IMR-90 (cell line): ENCODE measurements around the gene COMMD1. TPM values are rescaled to one million over a fixed set of nuclear protein-coding genes. Genes with fewer than 3 reads are reported as not detected.

Source experiments
- ATAC-seq: fragments of 200-7000 bp; cut with Tn5 transposase; 2 replicates; pipeline ENCODE4 v1.9.1; 2020; ENCODE audit warnings: low read depth, mild to moderate bottlenecking, moderate library complexity
- BruUV-seq: library from RNA; stranded (reverse); fragments of 400-500 nt; replicated peaks from 2 replicates; lab custom pipeline; 2021; lab: Mats Ljungman, UMichigan
- CTCF ChIA-PET: fragments of 300-600 bp; formaldehyde crosslinking; extraction: SDS; loops from one replicate; lab custom pipeline; 2021; ENCODE audit warnings: antibody characterized with exemption; lab: Yijun Ruan, JAX
- POLR2A ChIA-PET: fragments of 300-600 bp; sonication (Branson Sonifier 250); formaldehyde crosslinking; loops from one replicate; lab custom pipeline; 2022; ENCODE audit warnings: antibody characterized with exemption; ENCODE audit not compliant: unreplicated experiment; lab: Charles Lee
- DNase-seq: peaks from one replicate; pipeline ENCODE4 v3.0.0; 2013
- H2AFZ ChIP-seq: replicated peaks from 2 replicates; pipeline ENCODE3; 2013; ENCODE audit warnings: low read length, mild to moderate bottlenecking; ENCODE audit not compliant: poor library complexity
- H2AK5ac ChIP-seq: 2 replicates; pipeline ENCODE4 v1.6.1; 2013; ENCODE audit warnings: low read depth, low read length, inconsistent platforms
- H2AK9ac ChIP-seq: replicated peaks from 2 replicates; pipeline ENCODE3; 2013; ENCODE audit warnings: mild to moderate bottlenecking, low read depth, low read length, moderate library complexity; ENCODE audit not compliant: poor library complexity
- H2BK120ac ChIP-seq: 2 replicates; pipeline ENCODE4 v1.6.1; 2013; ENCODE audit warnings: low read depth, low read length, inconsistent platforms
- H2BK15ac ChIP-seq: 3 replicates; pipeline ENCODE4 v1.6.1; 2013; ENCODE audit warnings: low read depth, low read length, inconsistent platforms
- H2BK20ac ChIP-seq: 2 replicates; pipeline ENCODE4 v1.6.1; 2013; ENCODE audit warnings: low read depth, mild to moderate bottlenecking, inconsistent platforms, low read length, moderate library complexity
- H2BK5ac ChIP-seq: 2 replicates; pipeline ENCODE4 v1.6.1; 2013; ENCODE audit warnings: mild to moderate bottlenecking, low read depth, low read length, inconsistent platforms; ENCODE audit not compliant: poor library complexity, severe bottlenecking
- H3K14ac ChIP-seq: replicated peaks from 2 replicates; pipeline ENCODE4 v1.6.1; 2013; ENCODE audit warnings: low read depth, low read length, inconsistent platforms
- H3K18ac ChIP-seq: 2 replicates; pipeline ENCODE4 v1.6.1; 2013; ENCODE audit warnings: low read depth, low read length, control low read depth
- H3K23ac ChIP-seq: 2 replicates; pipeline ENCODE4 v1.6.1; 2013; ENCODE audit warnings: low read depth, low read length, inconsistent platforms
- H3K27ac ChIP-seq: 2 replicates; pipeline ENCODE4 v1.5.1; 2013; ENCODE audit warnings: mild to moderate bottlenecking, control low read depth, low read length; ENCODE audit not compliant: insufficient read depth
- H3K27me3 ChIP-seq: 2 replicates; pipeline ENCODE4 v1.6.1; 2013; ENCODE audit warnings: low read length; ENCODE audit not compliant: control insufficient read depth, insufficient read depth
- H3K36me3 ChIP-seq: 2 replicates; pipeline ENCODE4 v1.6.1; 2013; ENCODE audit warnings: low read length, mixed read lengths; ENCODE audit not compliant: control insufficient read depth, insufficient read depth
- H3K4ac ChIP-seq: 2 replicates; pipeline ENCODE4 v1.6.1; 2013; ENCODE audit warnings: low read depth, low read length, inconsistent platforms
- H3K4me1 ChIP-seq: 2 replicates; pipeline ENCODE4 v1.6.1; 2013; ENCODE audit warnings: low read length, mixed read lengths; ENCODE audit not compliant: control insufficient read depth, insufficient read depth
- H3K4me2 ChIP-seq: 2 replicates; pipeline ENCODE4 v1.6.1; 2013; ENCODE audit warnings: low read depth, mild to moderate bottlenecking, control low read depth, low read length, moderate library complexity
- H3K4me3 ChIP-seq: 2 replicates; pipeline ENCODE4 v1.5.1; 2013; ENCODE audit warnings: low read depth, mild to moderate bottlenecking, control low read depth, low read length, moderate library complexity; ENCODE audit not compliant: insufficient read depth
- H3K56ac ChIP-seq: 2 replicates; pipeline ENCODE4 v1.6.1; 2013; ENCODE audit warnings: low read length, inconsistent platforms; ENCODE audit not compliant: insufficient read depth; ENCODE audit errors: extremely low read depth
- H3K79me1 ChIP-seq, 2 experiments: 2 replicates each; pipeline ENCODE4 v1.6.1; 2013; ENCODE audit warnings: low read length in 2 of 2, inconsistent platforms in 1 of 2, low read depth in 1 of 2
- H3K9ac ChIP-seq: 2 replicates; pipeline ENCODE4 v1.6.1; 2013; ENCODE audit warnings: low read depth, low read length, control low read depth
- H3K9me1 ChIP-seq: 2 replicates; pipeline ENCODE4 v1.6.1; 2013; ENCODE audit warnings: low read length, inconsistent platforms; ENCODE audit not compliant: insufficient read depth
- H3K9me3 ChIP-seq: 2 replicates; pipeline ENCODE4 v1.6.1; 2013; ENCODE audit warnings: low read length; ENCODE audit not compliant: control insufficient read depth, insufficient read depth
- H4K20me1 ChIP-seq: 2 replicates; pipeline ENCODE4 v1.6.1; 2013; ENCODE audit warnings: low read length, inconsistent platforms; ENCODE audit not compliant: insufficient read depth
- H4K5ac ChIP-seq: 2 replicates; pipeline ENCODE4 v1.6.1; 2013; ENCODE audit warnings: mild to moderate bottlenecking, low read depth, low read length, control low read depth
- H4K8ac ChIP-seq, 2 experiments: 2 replicates each; pipeline ENCODE4 v1.6.1; 2013; ENCODE audit warnings: low read depth in 2 of 2, low read length in 2 of 2, control low read depth in 1 of 2, inconsistent platforms in 1 of 2
- H4K91ac ChIP-seq: 2 replicates; pipeline ENCODE4 v1.6.1; 2013; ENCODE audit warnings: low read depth, low read length, inconsistent platforms; ENCODE audit not compliant: insufficient read depth
- BHLHE40 ChIP-seq: fragments of 150-350 bp; IDR thresholded peaks from 2 replicates; pipeline ENCODE4 v1.6.1; 2016; ENCODE audit warnings: mild to moderate bottlenecking, low read depth, low read length
- CEBPB ChIP-seq: IDR thresholded peaks from 2 replicates; pipeline ENCODE4 v1.6.1; 2012; ENCODE audit warnings: low read depth, low read length, improper control_type of control experiment
- CHD1 ChIP-seq: IDR thresholded peaks from 2 replicates; pipeline ENCODE4 v1.6.1; 2012; ENCODE audit warnings: low read depth, low read length, improper control_type of control experiment
- CTCF ChIP-seq: conservative IDR thresholded peaks from 2 replicates; pipeline ENCODE4 v1.5.1; 2012; ENCODE audit warnings: mild to moderate bottlenecking, low read depth, low read length, improper control_type of control experiment
- FOS ChIP-seq: fragments of 150-350 bp; IDR thresholded peaks from 2 replicates; pipeline ENCODE4 v1.6.1; 2016; ENCODE audit warnings: low read depth, low read length
- MAFK ChIP-seq: IDR thresholded peaks from 2 replicates; pipeline ENCODE4 v1.6.1; 2012; ENCODE audit warnings: low read depth, low read length, improper control_type of control experiment
- MAZ ChIP-seq: IDR thresholded peaks from 2 replicates; pipeline ENCODE4 v1.6.1; 2012; ENCODE audit warnings: low read depth, mild to moderate bottlenecking, low read length, improper control_type of control experiment, moderate library complexity, borderline replicate concordance
- MXI1 ChIP-seq: IDR thresholded peaks from 2 replicates; pipeline ENCODE4 v1.6.1; 2012; ENCODE audit warnings: low read depth, mild to moderate bottlenecking, low read length, moderate library complexity, borderline replicate concordance
- NFE2L2 ChIP-seq: fragments of 150-350 bp; IDR thresholded peaks from 2 replicates; pipeline ENCODE4 v1.6.1; 2016; ENCODE audit warnings: low read depth, mild to moderate bottlenecking, low read length
- POLR2A ChIP-seq: IDR thresholded peaks from 2 replicates; pipeline ENCODE4 v1.6.1; 2012; ENCODE audit warnings: mild to moderate bottlenecking, low read depth, low read length
- RAD21 ChIP-seq: IDR thresholded peaks from 2 replicates; pipeline ENCODE4 v1.6.1; 2012; ENCODE audit warnings: low read length, improper control_type of control experiment
- RCOR1 ChIP-seq: IDR thresholded peaks from 2 replicates; pipeline ENCODE4 v1.6.1; 2012; ENCODE audit warnings: mild to moderate bottlenecking, low read length, improper control_type of control experiment; ENCODE audit not compliant: insufficient replicate concordance
- RFX5 ChIP-seq: IDR thresholded peaks from 2 replicates; pipeline ENCODE4 v1.8.0; 2012; ENCODE audit warnings: low read depth, mild to moderate bottlenecking, low read length, moderate library complexity
- SMC3 ChIP-seq: fragments of 150-350 bp; IDR thresholded peaks from 2 replicates; pipeline ENCODE4 v1.6.1; 2016; ENCODE audit warnings: low read depth, mild to moderate bottlenecking, antibody characterized with exemption, low read length, moderate library complexity
- whole genome bisulfite sequencing, 2 experiments: methylation state at CpG; one replicate each; pipeline versions ENCODE4 v1.1.5 to v1.1.7; 2013; ENCODE audit warnings: missing lambda C conversion rate in 2 of 2; ENCODE audit not compliant: insufficient read length in 1 of 2; ENCODE audit errors: extremely low coverage in 2 of 2; 5-methylcytosine and 5-hydroxymethylcytosine counted together
- dilution Hi-C: fragments of 300-500 bp; cut with HindIII; formaldehyde crosslinking; loops from one replicate; pipeline ENCODE4 v1.14.3; 2018; ENCODE audit warnings: low sequenced_read_pairs; ENCODE audit not compliant: unreplicated experiment
- in situ Hi-C: fragments of 300-500 bp; cut with MboI; formaldehyde crosslinking; loops from 3 replicates; pipeline ENCODE4 v1.14.3; 2019; ENCODE audit warnings: low sequenced_read_pairs, inconsistent platforms, mixed read lengths
- intact Hi-C: fragments of 100-400 bp; cut with micrococcal nuclease; formaldehyde crosslinking; loops from 2 replicates; pipeline ENCODE4 v1.10.0; 2022
- polyA plus RNA-seq, 3 experiments: library from polyadenylated mRNA; depleted of rRNA; stranded (reverse); fragments of >200 nt; gene quantifications; 2 replicates each; pipeline ENCODE4 v1.2.3, GENCODE V29; 2012; ENCODE audit warnings: low replicate concordance in 1 of 3
- total RNA-seq: library from RNA; depleted of rRNA; stranded (reverse); fragments of >200 nt; gene quantifications from 2 replicates; pipeline ENCODE4 v1.2.3, GENCODE V29; 2012
- TF ChIP-seq, protein P1 (sequence below): fragments of 150-350 bp; IDR thresholded peaks from 2 replicates; pipeline ENCODE4 v1.6.1; 2016; ENCODE audit warnings: low read depth, mild to moderate bottlenecking, low read length, moderate library complexity, borderline replicate concordance

Gene COMMD1
- total and polyA plus RNA-seq, 2 of the 4 experiments (the other 2 are of a cell fraction), result 42.8 to 60.4 TPM

GRCh38 chr2:61988462-61989366, 83.2 kb downstream of the COMMD1 start:
- intact Hi-C loops, result no loop called here
- TF ChIP-seq BHLHE40 (no peak), RCOR1 (no peak), NFE2L2 (no peak), RAD21 (no peak), CTCF (no peak), MAZ (no peak), FOS (no peak), MAFK (no peak), RFX5 (no peak), CHD1 (no peak), POLR2A (no peak), SMC3 (no peak), CEBPB (no peak), MXI1 (no peak)
- TF ChIP-seq, protein P1, sequence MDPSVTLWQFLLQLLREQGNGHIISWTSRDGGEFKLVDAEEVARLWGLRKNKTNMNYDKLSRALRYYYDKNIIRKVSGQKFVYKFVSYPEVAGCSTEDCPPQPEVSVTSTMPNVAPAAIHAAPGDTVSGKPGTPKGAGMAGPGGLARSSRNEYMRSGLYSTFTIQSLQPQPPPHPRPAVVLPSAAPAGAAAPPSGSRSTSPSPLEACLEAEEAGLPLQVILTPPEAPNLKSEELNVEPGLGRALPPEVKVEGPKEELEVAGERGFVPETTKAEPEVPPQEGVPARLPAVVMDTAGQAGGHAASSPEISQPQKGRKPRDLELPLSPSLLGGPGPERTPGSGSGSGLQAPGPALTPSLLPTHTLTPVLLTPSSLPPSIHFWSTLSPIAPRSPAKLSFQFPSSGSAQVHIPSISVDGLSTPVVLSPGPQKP, result no peak

More at GRCh38 chr2:61988462-61989366, 83.2 kb downstream of the COMMD1 start:
- no peak overlapping the region for H3K27ac ChIP-seq
- BruUV-seq, result no TSS peak
- no peak overlapping the region for H4K91ac ChIP-seq
- 80% methylated on average over 2 of the region's 6 CpGs; no CpG with 5 or more reads in 1 of the 2 experiments for WGBS, 2 experiments
- H3K23ac ChIP-seq, result no peak overlapping the region
- H2AK5ac ChIP-seq, result no peak overlapping the region
- H3K4ac ChIP-seq, result no peak overlapping the region
- ATAC-seq (no peak), DNase-seq (peak; percentile 21)
- H2BK5ac ChIP-seq, result no peak overlapping the region
- H4K20me1 ChIP-seq, result no peaks in the 10 kb centered on the region
- H3K79me1 ChIP-seq, result peaks cover 5 to 19% of the 10 kb centered on the region in 2 experiments; a peak in 3 of 4 replicates
- H4K5ac ChIP-seq, result no peak overlapping the region
- no peak overlapping the region for H3K4me2 ChIP-seq
- POLR2A ChIA-PET, result no interaction called here
- H3K14ac ChIP-seq, result no peak overlapping the region
- H3K36me3 ChIP-seq, result no peaks in the 10 kb centered on the region
- CTCF ChIA-PET, result no interaction called here
- no peak overlapping the region for H2AFZ ChIP-seq
- H3K4me1 ChIP-seq, result no peaks in the 10 kb centered on the region
- H3K4me3 ChIP-seq, result no peak overlapping the region
- H3K27me3 ChIP-seq, result no peaks in the 10 kb centered on the region
- H2BK120ac ChIP-seq, result no peak overlapping the region
- peaks cover 2% of the 10 kb centered on the region; the same call in 1 of the 2 replicates for H3K9me3 ChIP-seq
- dilution Hi-C loops (no loop called here), in situ Hi-C loops (loop anchor here (25.0 kb wide), 1 partner anchor 774 kb away; no protein-coding TSS in a partner anchor)
- H2AK9ac ChIP-seq, result peak overlapping the region; percentile 1
- H3K18ac ChIP-seq, result no peak overlapping the region
- H4K8ac ChIP-seq, result no peak overlapping the region
- H3K56ac ChIP-seq, result no peak overlapping the region
- no peak overlapping the region for H2BK20ac ChIP-seq
- H3K9me1 ChIP-seq, result no peaks in the 10 kb centered on the region
- no peak overlapping the region for H2BK15ac ChIP-seq
- no peak overlapping the region for H3K9ac ChIP-seq
